GM21526 (cell line): ENCODE data around the gene STT3B.

ENCODE experiments used
- ATAC-seq: cut with Tn5 transposase; IDR thresholded peaks from one replicate; pipeline ENCODE4 v1.9.1; 2021; ENCODE audit warnings: moderate library complexity; ENCODE audit not compliant: unreplicated experiment, low FRiP score

Gene STT3B

DNA sequence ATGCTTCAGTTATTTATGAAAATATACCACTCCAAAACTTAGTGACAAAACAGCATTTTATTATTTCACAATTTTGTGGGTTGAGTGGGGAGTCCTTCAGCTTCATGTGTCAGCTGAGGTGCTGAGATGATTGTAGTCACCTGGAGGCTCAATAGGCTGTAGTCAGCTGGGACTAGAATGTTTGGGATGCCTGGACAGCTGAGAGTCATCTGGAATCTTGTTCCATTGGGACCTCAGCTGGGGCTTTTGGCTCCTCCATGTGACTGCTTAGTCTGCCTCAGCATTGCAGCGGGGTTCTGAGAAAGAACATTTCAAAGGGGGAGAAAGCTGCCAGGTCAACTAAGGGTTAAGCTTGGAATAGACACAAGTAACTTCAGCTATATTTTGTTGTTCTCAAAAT lies 13.4 kb downstream of the STT3B start:
- ATAC-seq: no peak

DNA sequence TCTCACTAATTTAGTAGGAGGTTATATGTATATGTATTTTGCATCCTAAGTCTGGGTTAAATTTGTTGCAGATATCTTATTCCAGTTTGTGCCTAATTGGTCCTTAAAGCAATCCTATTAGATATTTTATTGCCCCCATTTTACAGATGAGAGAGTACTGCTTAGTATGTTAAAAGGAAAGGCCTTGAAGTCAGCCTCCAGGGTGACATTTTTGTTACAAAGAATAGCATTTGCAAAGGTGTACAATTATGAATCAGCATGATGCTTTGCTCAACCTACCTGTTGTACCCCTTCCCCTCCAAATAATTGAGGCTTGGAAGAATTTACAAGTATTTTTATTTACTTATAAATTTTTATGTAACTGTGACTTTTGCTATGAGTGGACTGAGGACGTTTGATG lies 14.0 kb downstream of the STT3B start:
- ATAC-seq: no peak

- no peak for ATAC-seq
Observed at GRCh38 chr3:31550452-31551251, 17.9 kb downstream of the STT3B start.

- no peak for ATAC-seq
Observed at GRCh38 chr3:31551646-31552045, 18.9 kb downstream of the STT3B start.

GRCh38 chr3:31552103-31552502 lies 19.4 kb downstream of the STT3B start:
- ATAC-seq: no peak

DNA sequence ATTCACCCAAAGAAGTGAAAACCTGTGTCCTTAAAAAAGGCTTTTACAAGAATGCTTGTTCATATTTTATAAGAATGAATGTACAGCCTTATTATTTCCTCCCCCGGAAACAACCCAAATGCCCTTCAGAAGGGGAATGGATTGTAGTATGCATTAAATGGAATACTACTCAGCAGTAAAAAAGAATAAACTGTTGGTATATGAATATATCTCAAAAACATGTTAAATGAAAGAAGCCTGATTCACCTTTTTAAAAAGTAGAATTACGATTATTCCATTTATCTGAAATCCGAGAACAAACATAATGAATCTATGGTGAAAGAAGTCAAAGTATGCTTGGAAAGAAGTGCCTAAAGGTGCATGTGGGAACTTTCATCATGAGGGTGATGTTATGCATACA lies 20.5 kb downstream of the STT3B start:
- ATAC-seq: no peak

DNA sequence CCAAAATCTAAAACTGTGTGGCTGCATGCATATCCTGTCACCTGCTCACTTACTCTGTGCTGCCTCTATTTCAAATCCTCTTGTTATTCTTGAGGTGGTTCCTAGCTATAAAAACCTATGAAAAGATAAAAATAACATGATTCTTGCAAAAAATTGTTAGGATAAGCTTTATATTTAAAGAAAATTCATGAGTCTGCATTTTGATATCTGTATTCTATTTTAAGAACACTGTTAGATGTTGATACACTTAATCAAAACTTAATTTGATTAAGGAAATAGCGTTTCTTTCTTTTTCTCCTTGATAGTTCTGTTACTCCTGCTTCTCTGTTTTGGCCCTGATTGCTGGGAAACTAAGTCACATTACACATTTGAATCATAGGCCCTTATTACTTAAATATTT lies 22.5 kb downstream of the STT3B start:
- ATAC-seq: no peak

GRCh38 chr3:31559872-31560534 lies 27.3 kb downstream of the STT3B start:
- ATAC-seq: no peak

DNA sequence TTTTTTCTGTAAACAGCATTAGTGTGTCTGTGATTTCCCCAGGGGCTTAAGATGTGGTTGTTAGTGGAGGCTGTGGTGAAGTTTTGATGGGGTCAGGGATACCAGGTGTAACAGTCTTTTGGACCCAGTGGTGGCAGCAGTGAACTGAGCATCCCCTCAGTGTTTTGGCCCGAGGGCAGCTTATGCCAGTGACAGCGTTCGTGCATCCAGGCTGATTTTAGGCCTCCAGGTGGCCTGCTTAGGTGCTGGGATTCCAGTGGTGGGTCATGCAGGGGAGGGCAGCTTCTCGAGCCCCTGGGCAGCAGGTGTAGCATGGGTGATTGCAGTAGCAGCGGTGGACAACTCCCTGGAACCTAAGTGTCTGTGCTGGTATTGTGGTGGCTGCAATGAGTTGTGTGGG lies 29.2 kb downstream of the STT3B start:
- ATAC-seq: no peak

GRCh38 chr3:31562525-31562924 lies 29.8 kb downstream of the STT3B start:
- ATAC-seq: no peak

DNA sequence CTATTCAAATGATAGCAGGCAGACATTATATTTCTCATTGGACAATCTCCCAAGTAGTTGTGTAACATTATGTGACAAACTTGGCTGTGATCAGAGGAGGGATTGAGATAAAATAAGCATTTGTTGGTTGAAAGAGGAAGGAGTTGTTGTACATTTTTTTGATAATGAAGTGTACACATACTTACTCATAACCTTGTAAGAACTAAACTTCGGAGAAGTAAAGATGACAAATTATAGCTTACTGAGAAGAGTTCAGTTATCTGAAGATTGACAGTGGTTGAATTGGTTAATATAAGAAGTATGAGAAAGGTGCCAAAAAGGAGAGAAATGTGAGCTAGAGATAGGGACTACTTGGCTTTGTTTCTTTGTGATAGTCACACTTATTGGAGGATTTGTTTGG lies 32.6 kb downstream of the STT3B start:
- ATAC-seq: no peak

- peak; percentile 72 for ATAC-seq
Observed at GRCh38 chr3:31567036-31567435, 34.3 kb downstream of the STT3B start.

GRCh38 chr3:31568649-31569048 lies 35.9 kb downstream of the STT3B start:
- ATAC-seq: no peak

DNA sequence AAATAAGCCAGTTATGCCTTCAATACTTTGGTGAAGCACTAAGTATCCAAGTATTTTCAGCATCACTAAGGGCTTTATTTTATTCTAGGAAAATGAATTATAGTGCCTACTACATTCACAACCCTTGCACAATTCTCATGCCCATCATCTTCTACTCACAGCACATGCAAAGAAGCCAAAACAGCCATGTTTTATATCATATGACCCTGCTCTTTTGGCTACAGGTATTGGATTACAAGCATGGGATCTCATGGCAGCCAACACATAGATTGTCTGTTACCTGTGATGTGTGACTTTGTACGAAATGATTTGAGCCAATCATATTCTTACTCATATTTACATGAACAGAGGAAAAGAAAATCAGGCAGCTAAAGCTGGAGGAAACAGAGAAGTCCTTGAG lies 38.6 kb downstream of the STT3B start:
- no peak for ATAC-seq

GRCh38 chr3:31572236-31573004 lies 39.7 kb downstream of the STT3B start:
- ATAC-seq: no peak

DNA sequence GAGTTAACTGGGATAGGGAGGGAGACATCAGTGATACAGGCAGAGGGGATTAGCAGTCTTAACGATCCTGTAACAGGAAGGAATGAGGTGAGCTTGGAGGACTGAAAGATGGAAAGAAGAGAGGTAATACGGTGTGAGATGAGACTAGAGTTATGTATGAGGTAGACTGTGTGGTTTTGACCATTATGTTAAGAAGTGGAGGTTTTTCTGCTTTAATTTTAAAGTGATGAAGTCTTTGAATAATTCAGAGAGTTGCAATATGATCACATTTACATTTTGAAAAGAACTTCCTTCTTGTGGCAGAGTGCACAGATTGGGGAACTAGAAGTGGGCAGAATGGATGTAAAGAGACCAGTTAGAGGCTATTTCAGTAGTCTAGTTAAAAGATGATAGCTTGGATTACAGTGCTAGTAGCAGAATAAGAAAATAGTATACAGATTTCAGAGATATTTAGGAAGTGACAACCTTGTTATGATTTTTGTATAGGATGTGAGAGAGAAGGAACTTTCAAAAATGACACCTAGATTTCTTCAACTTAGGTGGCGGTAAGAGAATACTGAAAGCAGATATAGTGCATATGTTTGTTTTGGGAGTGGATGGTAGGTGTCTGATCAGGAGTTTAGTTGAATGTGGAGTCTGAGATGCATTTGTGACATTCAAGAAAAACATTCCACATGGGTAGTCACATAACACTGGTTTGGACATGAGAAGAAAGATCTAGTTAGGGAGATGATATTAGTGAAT lies 40.5 kb downstream of the STT3B start:
- ATAC-seq: no peak

DNA sequence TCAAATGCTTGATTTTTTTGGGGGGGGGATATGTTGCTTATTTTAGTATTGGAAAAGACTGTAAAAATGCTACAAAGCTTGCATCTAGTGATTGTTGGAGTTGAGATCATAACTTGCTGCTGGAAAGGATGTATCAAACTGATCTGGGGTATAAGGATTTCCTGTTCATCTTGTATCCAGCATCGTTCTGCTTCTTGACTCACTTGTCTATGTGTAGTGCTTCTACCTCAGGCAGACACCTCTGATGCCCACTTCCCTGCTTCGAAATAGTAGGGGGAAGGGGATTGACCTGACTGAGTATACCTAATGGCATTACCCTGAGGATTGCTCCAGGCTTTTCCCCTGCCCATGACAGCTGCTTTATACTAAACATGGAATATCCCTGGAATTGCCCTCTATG lies 42.7 kb downstream of the STT3B start:
- ATAC-seq: no peak

DNA sequence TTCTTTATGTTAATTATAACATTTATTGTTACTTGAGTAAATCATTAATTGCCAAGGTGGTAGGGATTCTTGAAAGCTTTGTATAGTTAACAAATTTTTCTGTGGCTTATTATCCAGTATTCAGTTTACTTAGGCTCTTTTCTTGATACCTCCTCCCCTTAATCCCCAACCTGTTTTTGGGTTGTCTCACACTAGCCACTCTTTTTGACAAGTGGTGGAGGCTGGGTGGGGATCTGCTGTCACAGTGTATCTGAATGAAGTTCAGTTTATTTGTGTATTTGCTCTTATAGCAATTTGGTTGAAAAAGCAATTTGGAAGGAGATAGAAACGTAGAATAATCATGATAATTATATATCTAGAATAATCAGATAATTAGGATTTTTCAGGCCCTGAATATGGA lies 43.8 kb downstream of the STT3B start:
- ATAC-seq: no peak

DNA sequence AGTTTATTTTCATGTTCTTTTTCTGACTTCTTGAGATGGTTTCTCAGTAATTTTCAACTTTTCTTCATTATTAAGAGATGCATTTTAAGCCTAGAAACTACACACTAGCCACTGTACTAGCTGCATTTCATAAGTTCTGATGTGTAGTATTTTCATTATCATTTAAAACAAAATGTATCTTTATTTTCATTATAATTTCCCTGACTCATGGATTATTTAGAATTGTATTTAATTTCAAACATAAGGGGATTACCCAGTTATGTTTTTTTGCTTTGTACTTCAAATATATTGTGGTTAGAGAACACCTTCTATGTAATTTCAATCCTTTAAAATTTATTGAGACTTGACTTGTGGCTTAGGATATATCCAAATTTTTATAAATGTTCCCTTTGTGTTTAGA lies 44.5 kb downstream of the STT3B start:
- no peak for ATAC-seq

- ATAC-seq: no peak
Observed at GRCh38 chr3:31579828-31580227, 47.1 kb downstream of the STT3B start.

GRCh38 chr3:31580645-31581044 lies 47.9 kb downstream of the STT3B start:
- no peak for ATAC-seq
